Keratinocyte (primary cell): Measurements from ENCODE around the gene GRM5.

Experiments used
- CTCF ChIP-seq, 3 experiments: IDR thresholded peaks in 1 of 3; conservative IDR thresholded peaks in 1 of 3; optimal IDR thresholded peaks in 1 of 3; 2 replicates in 2 of 3; 3 replicates in 1 of 3; pipeline versions ENCODE3 to v1.5.1; 2011; ENCODE audit warnings: low read length in 3 of 3, mild to moderate bottlenecking in 3 of 3, moderate library complexity in 2 of 3, control low read depth in 1 of 3, inconsistent platforms in 1 of 3; ENCODE audit not compliant: insufficient read depth in 2 of 3; ENCODE audit errors: extremely low read depth in 1 of 3
- EZH2 ChIP-seq: IDR thresholded peaks from one replicate; pipeline ENCODE4 v1.6.1; 2012; ENCODE audit warnings: inconsistent platforms, mild to moderate bottlenecking, low read length, moderate library complexity

- TF ChIP-seq CTCF (optimal IDR thresholded peaks at IDR 0.05 in 1 of 3, IDR thresholded peaks at IDR 0.05 in 1 of 3, conservative IDR thresholded peaks at IDR 0.05 in 1 of 3; ENCODE audit: extremely low read depth in 1 of 3, insufficient read depth in 2 of 3, low read length in 3 of 3) (no peak), EZH2 (no peak)
These were observed 591.1 kb downstream of the GRM5 start for GRCh38 chr11:88474655-88475054.
